H1 (cell line): ENCODE measurements around the gene IL13RA1. TPM values are rescaled to one million over a fixed set of nuclear protein-coding genes. Genes with fewer than 3 reads are reported as not detected.

ENCODE experiments used
- CTCF ChIA-PET: fragments of 300-600 bp; sonication (Branson Sonifier 250); formaldehyde crosslinking; loops from one replicate; lab custom pipeline; 2021; ENCODE audit not compliant: partially characterized antibody; lab: Charles Lee
- POLR2A ChIA-PET: fragments of 300-600 bp; sonication (Branson Sonifier 250); formaldehyde crosslinking; loops from one replicate; lab custom pipeline; 2021; ENCODE audit warnings: inconsistent platforms; ENCODE audit not compliant: partially characterized antibody; lab: Charles Lee
- DNase-seq, 2 experiments: peaks; one replicate each; pipeline versions ENCODE4 v3.0.0 to v3.0.0-alpha.2; 2010 to 2022; ENCODE audit warnings: low spot score in 2 of 2, low read depth in 1 of 2, mixed read lengths in 1 of 2
- FAIRE-seq: peaks from 2 replicates; lab custom pipeline; 2011; peaks lifted over from hg19 to GRCh38; lab: Jason Lieb, UNC
- H2AFZ ChIP-seq: 2 replicates; pipeline ENCODE4 v1.8.1; 2012; ENCODE audit warnings: low read length, inconsistent platforms
- H2AK5ac ChIP-seq: 2 replicates; pipeline ENCODE4 v1.6.1; 2013; ENCODE audit warnings: low read depth, low read length
- H2BK120ac ChIP-seq: replicated peaks from 2 replicates; pipeline ENCODE3; 2013; ENCODE audit warnings: low read depth, low read length, inconsistent platforms
- H2BK12ac ChIP-seq: 2 replicates; pipeline ENCODE4 v1.6.1; 2013; ENCODE audit warnings: low read depth, low read length
- H2BK15ac ChIP-seq: 2 replicates; pipeline ENCODE4 v1.6.1; 2013; ENCODE audit warnings: low read length
- H2BK20ac ChIP-seq: 2 replicates; pipeline ENCODE4 v1.6.1; 2013; ENCODE audit warnings: low read length
- H2BK5ac ChIP-seq: 2 replicates; pipeline ENCODE4 v1.6.1; 2013; ENCODE audit warnings: low read depth, low read length
- H3K14ac ChIP-seq: 2 replicates; pipeline ENCODE4 v1.6.1; 2013; ENCODE audit warnings: inconsistent platforms; ENCODE audit not compliant: insufficient read length
- H3K18ac ChIP-seq: 2 replicates; pipeline ENCODE4 v1.6.1; 2013; ENCODE audit warnings: low read length; ENCODE audit errors: extremely low read depth
- H3K23ac ChIP-seq: 2 replicates; pipeline ENCODE4 v1.6.1; 2013; ENCODE audit warnings: inconsistent platforms; ENCODE audit not compliant: insufficient read length
- H3K23me2 ChIP-seq: 2 replicates; pipeline ENCODE4 v1.6.1; 2013; ENCODE audit warnings: low read depth, low read length
- H3K27ac ChIP-seq: 2 replicates; pipeline ENCODE4 v1.6.1; 2011; ENCODE audit warnings: low read depth, low read length, inconsistent platforms
- H3K27me3 ChIP-seq, 4 experiments: replicated peaks in 1 of 4; 1 replicate in 1 of 4; 2 replicates in 3 of 4; pipeline versions ENCODE4 v1.6.1 to v1.8.1; 2011 to 2013; ENCODE audit warnings: low read length in 3 of 4, mild to moderate bottlenecking in 3 of 4, inconsistent platforms in 2 of 4, mixed read lengths in 2 of 4, moderate library complexity in 1 of 4; ENCODE audit not compliant: control insufficient read depth in 3 of 4, insufficient read depth in 3 of 4; ENCODE audit errors: extremely low read depth in 1 of 4
- H3K36me3 ChIP-seq, 4 experiments: 2 replicates each; pipeline versions ENCODE4 v1.6.1 to v1.8.1; 2011 to 2013; ENCODE audit warnings: mild to moderate bottlenecking in 4 of 4, low read length in 3 of 4, moderate library complexity in 2 of 4, control low read depth in 1 of 4, inconsistent platforms in 1 of 4; ENCODE audit not compliant: insufficient read depth in 4 of 4, control insufficient read depth in 2 of 4
- H3K4ac ChIP-seq: replicated peaks from 2 replicates; pipeline ENCODE3; 2013; ENCODE audit warnings: low read length, low read depth, mixed read lengths, inconsistent platforms; ENCODE audit not compliant: insufficient read length
- H3K4me1 ChIP-seq, 4 experiments: replicated peaks in 1 of 4; 1 replicate in 1 of 4; 2 replicates in 3 of 4; pipeline versions ENCODE4 v1.6.1 to v1.8.1; 2011 to 2013; ENCODE audit warnings: low read length in 3 of 4, inconsistent platforms in 2 of 4, mixed read lengths in 1 of 4; ENCODE audit not compliant: insufficient read depth in 4 of 4, control insufficient read depth in 3 of 4
- H3K4me2 ChIP-seq, 2 experiments: 2 replicates each; pipeline versions ENCODE4 v1.6.1 to v1.8.1; 2011 to 2013; ENCODE audit warnings: low read depth in 2 of 2, low read length in 2 of 2, control low read depth in 1 of 2, inconsistent platforms in 1 of 2, mild to moderate bottlenecking in 1 of 2; ENCODE audit not compliant: insufficient read depth in 1 of 2
- H3K4me3 ChIP-seq, 4 experiments: fragments of 200-600, 300-600 bp in 1 of 4; sonication (generic), shearing (Covaris generic), sonication (Bioruptor Twin) in 1 of 4; 2 replicates each; pipeline versions ENCODE4 v1.5.1 to v1.8.1; 2011 to 2016; ENCODE audit warnings: low read length in 4 of 4, low read depth in 3 of 4, control low read depth in 2 of 4, inconsistent platforms in 2 of 4, mild to moderate bottlenecking in 2 of 4, mixed read lengths in 1 of 4, moderate library complexity in 1 of 4; ENCODE audit not compliant: insufficient read depth in 2 of 4; ENCODE audit errors: extremely low read depth in 1 of 4
- H3K56ac ChIP-seq: replicated peaks from 2 replicates; pipeline ENCODE3; 2013; ENCODE audit warnings: low read depth, mild to moderate bottlenecking, mixed read lengths, low read length, inconsistent platforms; ENCODE audit not compliant: insufficient read length
- H3K79me1 ChIP-seq: 2 replicates; pipeline ENCODE4 v1.6.1; 2013; ENCODE audit warnings: low read depth, low read length, control low read depth
- H3K79me2 ChIP-seq, 2 experiments: 2 replicates each; pipeline versions ENCODE4 v1.6.1 to v1.8.1; 2012 to 2013; ENCODE audit warnings: low read length in 2 of 2, mild to moderate bottlenecking in 2 of 2, inconsistent platforms in 1 of 2; ENCODE audit not compliant: insufficient read depth in 2 of 2, control insufficient read depth in 1 of 2
- H3K9ac ChIP-seq, 4 experiments: replicated peaks in 1 of 4; 1 replicate in 1 of 4; 2 replicates in 3 of 4; pipeline versions ENCODE4 v1.6.1 to v1.8.1; 2011 to 2013; ENCODE audit warnings: low read depth in 3 of 4, low read length in 3 of 4, control low read depth in 2 of 4, mild to moderate bottlenecking in 2 of 4, moderate library complexity in 2 of 4, inconsistent platforms in 1 of 4; ENCODE audit errors: extremely low read depth in 1 of 4
- H3K9me3 ChIP-seq, 2 experiments: 2 replicates each; pipeline versions ENCODE4 v1.6.1 to v1.8.1; 2012 to 2013; ENCODE audit warnings: mild to moderate bottlenecking in 2 of 2, moderate library complexity in 2 of 2, control low read depth in 1 of 2, inconsistent platforms in 1 of 2, low read depth in 1 of 2, low read length in 1 of 2, mixed read lengths in 1 of 2; ENCODE audit not compliant: insufficient read depth in 2 of 2
- H4K20me1 ChIP-seq, 2 experiments: replicated peaks in 1 of 2; 2 replicates each; pipeline versions ENCODE3 to v1.8.1; 2011 to 2013; ENCODE audit warnings: inconsistent platforms in 2 of 2, low read length in 2 of 2, mild to moderate bottlenecking in 1 of 2; ENCODE audit not compliant: insufficient read depth in 2 of 2, control insufficient read depth in 1 of 2
- H4K5ac ChIP-seq: 2 replicates; pipeline ENCODE4 v1.6.1; 2013; ENCODE audit warnings: low read length, low read depth, mixed read lengths, inconsistent platforms; ENCODE audit not compliant: insufficient read length
- H4K8ac ChIP-seq: 2 replicates; pipeline ENCODE4 v1.8.0; 2013; ENCODE audit warnings: mild to moderate bottlenecking, moderate library complexity, low read length, inconsistent platforms; ENCODE audit not compliant: insufficient read depth; ENCODE audit errors: extremely low read depth
- H4K91ac ChIP-seq: replicated peaks from 2 replicates; pipeline ENCODE3; 2013; ENCODE audit warnings: low read length, mixed read lengths, inconsistent platforms; ENCODE audit not compliant: insufficient read length
- BRCA1 ChIP-seq: IDR thresholded peaks from 2 replicates; pipeline ENCODE4 v1.6.1; 2012; ENCODE audit warnings: low read depth, low read length, improper control_type of control experiment
- SP1 ChIP-seq: IDR thresholded peaks from 2 replicates; pipeline ENCODE4 v1.6.1; 2011; ENCODE audit warnings: low read depth, low read length
- WGBS, 2 experiments: shearing (Covaris generic) in 1 of 2; methylation state at CpG; one replicate each; pipeline versions ENCODE4 v1.1.6 to v1.1.7; 2013 to 2015; ENCODE audit warnings: low lambda C conversion rate in 2 of 2, mixed read lengths in 2 of 2, inconsistent platforms in 1 of 2, low coverage in 1 of 2, missing lambda C conversion rate in 1 of 2; ENCODE audit not compliant: insufficient replicate concordance in 2 of 2, insufficient coverage in 1 of 2, insufficient read length in 1 of 2; ENCODE audit errors: extremely low coverage in 1 of 2, missing lambda C conversion rate in 1 of 2; 5-methylcytosine and 5-hydroxymethylcytosine counted together
- polyA plus RNA-seq, 7 experiments: library from polyadenylated mRNA; depleted of rRNA in 3 of 7; stranded (reverse) in 5 of 7; unstranded in 2 of 7; fragments of >200 nt in 5 of 7; fragments of 200-250 nt in 2 of 7; gene quantifications; 1 replicate in 5 of 7; 2 replicates in 1 of 7; 4 replicates in 1 of 7; pipeline versions ENCODE4 v1.2.1 to v1.2.3, GENCODE V29; 2011 to 2013; ENCODE audit warnings: missing spikeins in 2 of 7, mixed read lengths in 2 of 7
- total RNA-seq: library from RNA; stranded (reverse); fragmentation: NEBNext Ultra II Directional; extraction: Animal tissue kit (Norgen Biotek cat#: 25700); gene quantifications from 2 replicates; pipeline ENCODE4 v1.2.1, GENCODE V29; 2021

IL13RA1 gene
- total and polyA plus RNA-seq, 2 of the 8 experiments (the other 6 are each of a cell fraction or from before 2014, with no cell fraction given) = 3.3 to 9.4 TPM

DNA sequence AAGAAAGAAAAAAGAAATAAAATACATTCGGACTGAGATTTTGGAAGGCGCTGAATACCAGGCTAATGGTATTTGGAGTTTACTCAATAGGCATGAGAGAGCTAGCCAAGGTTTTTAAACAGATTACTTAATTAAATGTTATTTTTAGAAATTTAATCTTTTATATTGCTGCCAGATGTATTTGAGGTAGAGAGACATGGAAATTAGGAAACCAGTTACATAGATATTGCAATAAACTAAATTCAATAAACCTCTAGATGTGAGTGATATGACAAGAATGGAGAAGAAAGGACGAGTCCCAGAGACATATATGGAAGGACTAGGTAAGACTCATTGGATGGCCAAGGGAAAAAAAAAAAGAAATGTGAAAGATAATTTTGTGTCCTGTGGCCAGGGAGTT is 38.5 kb upstream of the IL13RA1 start:
- Histone ChIP-seq H3K79me2 (no peaks in the 10 kb centered on the region), H2BK120ac (no peak overlapping the region), H3K4me3 (no peak overlapping the region), H4K20me1 (no peaks in the 10 kb centered on the region), H4K91ac (no peak overlapping the region), H3K9me3 (no peaks in the 10 kb centered on the region), H2BK12ac (no peak overlapping the region), H3K18ac (no peak overlapping the region), H3K23me2 (no peaks in the 10 kb centered on the region), H3K4ac (no peak overlapping the region), H2BK20ac (no peak overlapping the region), H3K9ac (no peak overlapping the region), H2BK5ac (no peak overlapping the region), H3K56ac (no peak overlapping the region), H4K8ac (no peak overlapping the region), H3K14ac (no peak overlapping the region), H4K5ac (no peak overlapping the region), H2BK15ac (no peak overlapping the region), H3K27ac (no peak overlapping the region), H3K27me3 (no peaks in the 10 kb centered on the region), H3K23ac (no peak overlapping the region), H3K79me1 (no peaks in the 10 kb centered on the region), H2AFZ (no peak overlapping the region), H3K4me2 (no peak overlapping the region), H2AK5ac (no peak overlapping the region), H3K36me3 (no peaks in the 10 kb centered on the region), H3K4me1 (no peaks in the 10 kb centered on the region)
- DNase-seq = no peak
- no peak for FAIRE-seq
- ChIA-PET POLR2A (interaction anchor here (0.6 kb wide), 1 partner anchor 107 kb away, joined by 4 read pairs; no protein-coding TSS in a partner anchor), CTCF (interaction anchor here (0.6 kb wide), 2 partner anchors 16 to 363 kb away, joined by 3 to 4 read pairs; no protein-coding TSS in a partner anchor)
- 94% methylated on average over 2 of the region's 3 CpGs; no CpG with 5 or more reads in 1 of the 2 experiments for WGBS, 2 experiments
- TF ChIP-seq SP1 (no peak), BRCA1 (no peak)
